Erythroblast (primary cell): ENCODE measurements around the gene PARD3.

ENCODE experiments used
- GATA1 ChIP-seq: IDR thresholded peaks from 2 replicates; pipeline ENCODE4 v1.6.1; 2011; ENCODE audit warnings: low read depth, mild to moderate bottlenecking, control low read depth, low read length, moderate library complexity
- POLR2A ChIP-seq: IDR thresholded peaks from 2 replicates; pipeline ENCODE4 v1.6.1; 2011; ENCODE audit warnings: mild to moderate bottlenecking, low read length

DNA sequence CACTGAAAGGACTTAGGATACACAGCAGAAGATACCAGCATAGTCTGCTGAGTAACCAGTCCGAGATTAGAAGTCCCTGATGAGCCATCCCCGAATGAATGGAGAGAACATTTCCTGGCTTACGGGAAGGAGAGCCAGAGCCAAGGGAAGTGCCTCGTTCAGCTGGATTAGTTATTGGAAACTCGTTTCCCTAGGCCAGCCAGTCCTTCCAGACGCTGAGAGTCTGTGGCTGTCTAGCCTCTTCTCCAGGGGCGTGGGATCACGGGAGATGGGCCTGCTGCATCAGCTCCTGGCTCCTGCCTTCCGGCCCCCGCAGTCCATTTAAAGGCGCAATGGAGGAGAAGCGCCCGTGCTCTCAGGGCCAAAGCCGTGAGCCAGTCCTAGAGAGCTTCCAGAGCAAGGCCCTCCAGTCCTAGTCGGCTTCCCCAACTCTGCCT, 712.8 kb downstream of the PARD3 start:
- TF ChIP-seq POLR2A, result no peak
- no peak for TF ChIP-seq GATA1
